ENCODE data around the gene TIMMDC1. TPM values are rescaled to one million over a fixed set of nuclear protein-coding genes. Genes with fewer than 3 reads are reported as not detected.

TIMMDC1 gene
- total RNA-seq, 1 donor from 2014 or later: 31.1 TPM

DNA sequence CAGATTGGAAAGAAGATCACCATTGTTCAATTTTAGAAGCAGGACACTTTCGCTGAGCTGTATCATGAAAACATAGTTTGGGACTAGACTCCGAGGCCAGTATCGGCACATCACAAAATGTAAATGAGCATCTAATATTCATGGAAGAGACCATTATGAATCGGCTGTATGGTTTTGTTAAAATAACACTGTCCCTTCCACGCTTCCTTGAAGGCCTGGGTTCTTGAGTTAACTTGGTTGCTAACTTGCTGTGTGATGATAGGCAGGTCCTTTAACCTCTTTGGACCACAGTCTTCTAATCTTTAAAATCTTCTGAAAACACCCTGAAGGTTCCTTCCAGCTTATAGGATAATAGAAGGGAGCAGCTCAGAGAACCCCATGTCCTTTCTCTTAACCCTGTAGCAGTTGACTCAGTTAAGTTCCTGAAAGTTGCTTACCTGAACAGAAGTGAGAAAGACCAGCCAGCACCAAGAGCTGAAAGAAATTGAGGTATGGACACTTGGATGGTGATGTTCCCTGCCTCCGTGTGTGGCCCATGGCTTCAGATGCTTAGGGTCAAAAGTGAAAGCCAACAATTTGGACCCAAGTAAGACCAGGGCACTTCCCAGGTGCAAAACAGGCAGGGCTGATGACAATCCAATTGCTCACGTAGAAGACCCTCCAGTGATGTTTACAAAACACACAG, 59.0 kb downstream of the TIMMDC1 start:
- H3K27me3 ChIP-seq: no peaks in the 10 kb centered on the region
- TF ChIP-seq, protein P1, sequence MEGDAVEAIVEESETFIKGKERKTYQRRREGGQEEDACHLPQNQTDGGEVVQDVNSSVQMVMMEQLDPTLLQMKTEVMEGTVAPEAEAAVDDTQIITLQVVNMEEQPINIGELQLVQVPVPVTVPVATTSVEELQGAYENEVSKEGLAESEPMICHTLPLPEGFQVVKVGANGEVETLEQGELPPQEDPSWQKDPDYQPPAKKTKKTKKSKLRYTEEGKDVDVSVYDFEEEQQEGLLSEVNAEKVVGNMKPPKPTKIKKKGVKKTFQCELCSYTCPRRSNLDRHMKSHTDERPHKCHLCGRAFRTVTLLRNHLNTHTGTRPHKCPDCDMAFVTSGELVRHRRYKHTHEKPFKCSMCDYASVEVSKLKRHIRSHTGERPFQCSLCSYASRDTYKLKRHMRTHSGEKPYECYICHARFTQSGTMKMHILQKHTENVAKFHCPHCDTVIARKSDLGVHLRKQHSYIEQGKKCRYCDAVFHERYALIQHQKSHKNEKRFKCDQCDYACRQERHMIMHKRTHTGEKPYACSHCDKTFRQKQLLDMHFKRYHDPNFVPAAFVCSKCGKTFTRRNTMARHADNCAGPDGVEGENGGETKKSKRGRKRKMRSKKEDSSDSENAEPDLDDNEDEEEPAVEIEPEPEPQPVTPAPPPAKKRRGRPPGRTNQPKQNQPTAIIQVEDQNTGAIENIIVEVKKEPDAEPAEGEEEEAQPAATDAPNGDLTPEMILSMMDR (IDR thresholded peaks at IDR 0.05): no peak
- H3K27ac ChIP-seq: no peak overlapping the region
- no peak overlapping the region for H3K4me3 ChIP-seq
- no peaks in the 10 kb centered on the region for H3K9me3 ChIP-seq
- DNase-seq (ENCODE audit: low spot score in 2 of 2): no peak
- intact Hi-C loops (cut with DNase I): no loop called here
- H3K4me1 ChIP-seq: no peaks in the 10 kb centered on the region
- no peaks in the 10 kb centered on the region for H3K36me3 ChIP-seq

GRCh38 chr3:119557877-119558269, 59.5 kb downstream of the TIMMDC1 start:
- Histone ChIP-seq H3K27ac (no peak overlapping the region), H3K36me3 (no peaks in the 10 kb centered on the region), H3K27me3 (no peaks in the 10 kb centered on the region), H3K4me1 (no peaks in the 10 kb centered on the region), H3K9me3 (no peaks in the 10 kb centered on the region), H3K4me3 (no peak overlapping the region)
- intact Hi-C loops (cut with DNase I): no loop called here
- no peak for DNase-seq (ENCODE audit: low spot score in 2 of 2)
- TF ChIP-seq, protein P1 (IDR thresholded peaks at IDR 0.05): no peak

GRCh38 chr3:119558626-119559317, 60.4 kb downstream of the TIMMDC1 start:
- TF ChIP-seq, protein P1 (IDR thresholded peaks at IDR 0.05): no peak
- no peaks in the 10 kb centered on the region for H3K27me3 ChIP-seq
- H3K36me3 ChIP-seq: no peaks in the 10 kb centered on the region
- H3K9me3 ChIP-seq: no peaks in the 10 kb centered on the region
- H3K4me3 ChIP-seq: no peak overlapping the region
- H3K27ac ChIP-seq: no peak overlapping the region
- no peaks in the 10 kb centered on the region for H3K4me1 ChIP-seq
- intact Hi-C loops (cut with DNase I): no loop called here
- DNase-seq (ENCODE audit: low spot score in 2 of 2): no peak

DNA sequence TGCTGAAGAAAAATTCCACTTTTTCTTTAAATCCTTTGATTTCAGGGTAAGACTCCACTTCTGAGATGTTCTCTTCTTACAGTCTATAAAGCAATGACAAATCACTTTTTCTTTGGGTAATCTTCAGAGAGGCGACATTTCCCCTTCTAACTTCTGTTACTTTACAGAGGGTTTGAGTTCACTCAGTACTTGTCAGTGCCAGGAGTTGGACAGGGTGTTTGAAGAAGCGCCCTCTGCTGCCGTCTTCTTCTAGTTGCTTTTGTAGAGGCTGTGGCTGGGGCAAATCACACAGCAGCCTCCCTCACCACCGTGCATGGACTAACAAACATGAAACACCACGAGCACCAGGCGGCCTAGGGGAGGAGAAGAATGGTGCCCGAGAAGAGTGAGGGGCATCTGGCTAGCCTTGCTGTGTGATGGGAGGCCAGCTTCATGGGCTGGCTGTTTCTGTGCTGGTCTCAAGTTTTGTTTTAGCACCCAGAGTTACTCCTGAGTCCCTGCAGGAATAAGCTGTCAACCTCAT, 61.2 kb downstream of the TIMMDC1 start, which contains the start of gene CD80:
Gene CD80, minus strand, starts transcription at position 174 of the 523 bp plus-strand sequence. CDS start 1,886 bp downstream, outside the sequence.
- TF ChIP-seq, protein P1 (IDR thresholded peaks at IDR 0.05): peak in 1 of 3 experiments; percentile 22
- Histone ChIP-seq H3K27ac (no peak within 1 kb of the TSS), H3K27me3 (no peaks in the 10 kb centered on the region), H3K4me1 (no peaks in the 10 kb centered on the region), H3K4me3 (no peak within 1 kb of the TSS), H3K9me3 (no peaks in the 10 kb centered on the region), H3K36me3 (no peaks in the 10 kb centered on the region)
- intact Hi-C loops (cut with DNase I): no loop called here
- DNase-seq (ENCODE audit: low spot score in 2 of 2): peak in 1 of 2 donors; percentile 74

DNA sequence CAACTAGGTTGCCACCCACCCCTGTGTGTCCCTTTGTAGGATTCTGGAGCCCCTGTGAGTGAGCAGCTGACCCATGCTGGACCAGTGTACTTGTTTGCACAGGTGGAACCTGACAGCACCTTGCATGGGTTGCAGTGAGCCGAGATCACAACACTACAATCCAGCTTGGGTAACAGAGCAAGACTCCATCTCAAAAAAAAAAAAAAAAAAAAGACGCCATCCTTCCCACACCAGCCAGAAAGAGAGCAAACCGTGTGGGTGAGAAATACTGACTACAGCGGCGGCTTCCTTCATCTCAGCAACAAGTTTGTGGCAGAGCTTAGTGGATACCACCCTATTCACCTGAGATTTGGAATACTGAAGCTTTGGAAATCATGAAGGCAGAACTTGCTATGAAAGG, 61.8 kb downstream of the TIMMDC1 start:
- Histone ChIP-seq H3K9me3 (no peaks in the 10 kb centered on the region), H3K27me3 (no peaks in the 10 kb centered on the region), H3K27ac (no peak overlapping the region), H3K4me3 (no peak overlapping the region), H3K4me1 (no peaks in the 10 kb centered on the region), H3K36me3 (no peaks in the 10 kb centered on the region)
- no peak for DNase-seq (ENCODE audit: low spot score in 2 of 2)
- intact Hi-C loops (cut with DNase I): no loop called here
- TF ChIP-seq, protein P1 (IDR thresholded peaks at IDR 0.05): no peak
